Suprapubic skin (tissue), 4 donors: ENCODE results near the gene AHNAK.

ENCODE experiments used
- EP300 ChIP-seq: sonication (generic); formaldehyde crosslinking; IDR thresholded peaks from one replicate; pipeline ENCODE4 v1.6.1; 2017; ENCODE audit warnings: antibody characterized with exemption
- POLR2AphosphoS5 ChIP-seq, 3 donors: sonication (generic); formaldehyde crosslinking; IDR thresholded peaks; one replicate each; pipeline ENCODE4 v1.6.1; 2017; ENCODE audit warnings: antibody characterized with exemption in 3 of 3

DNA sequence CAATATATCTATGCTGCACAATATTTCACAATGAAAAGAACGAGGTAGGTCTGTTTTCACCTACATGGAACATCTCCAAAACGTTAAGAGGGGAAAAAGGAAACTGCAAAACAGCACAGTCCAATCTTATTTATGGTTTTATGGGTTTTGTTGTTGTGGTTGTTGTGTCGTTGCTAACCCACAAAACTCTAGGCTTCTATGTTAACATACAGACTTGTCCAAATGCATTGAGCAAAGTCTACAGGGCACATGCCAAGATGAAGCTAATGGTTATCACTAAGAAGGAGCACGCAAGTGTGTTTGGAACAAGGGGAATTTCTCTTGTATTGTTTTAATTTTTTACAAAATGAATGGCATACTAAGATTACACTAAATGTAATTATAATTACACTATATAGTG, 48.6 kb downstream of the AHNAK start:
- TF ChIP-seq POLR2AphosphoS5 (IDR thresholded peaks at IDR 0.05) (no peak), EP300 (no peak)
